Astrocyte (in vitro differentiated cells and primary cell): ENCODE results near the gene CDC73.
"Not testable (repeated sequence)": the region's sequence is repeated elsewhere in the genome, so short reads cannot be mapped to it uniquely, and the experiment has no call there.

ENCODE experiments used
- EZH2 ChIP-seq: IDR thresholded peaks from 2 replicates; pipeline ENCODE4 v1.6.1; 2012; ENCODE audit warnings: mild to moderate bottlenecking, low read length, inconsistent platforms; ENCODE audit not compliant: insufficient read depth
- TF ChIP-seq, protein P1 (sequence below): IDR thresholded peaks from 2 replicates; pipeline ENCODE4 v1.5.1; 2011; ENCODE audit warnings: low read depth, mild to moderate bottlenecking, inconsistent platforms, low read length, moderate library complexity; ENCODE audit not compliant: insufficient read depth

DNA sequence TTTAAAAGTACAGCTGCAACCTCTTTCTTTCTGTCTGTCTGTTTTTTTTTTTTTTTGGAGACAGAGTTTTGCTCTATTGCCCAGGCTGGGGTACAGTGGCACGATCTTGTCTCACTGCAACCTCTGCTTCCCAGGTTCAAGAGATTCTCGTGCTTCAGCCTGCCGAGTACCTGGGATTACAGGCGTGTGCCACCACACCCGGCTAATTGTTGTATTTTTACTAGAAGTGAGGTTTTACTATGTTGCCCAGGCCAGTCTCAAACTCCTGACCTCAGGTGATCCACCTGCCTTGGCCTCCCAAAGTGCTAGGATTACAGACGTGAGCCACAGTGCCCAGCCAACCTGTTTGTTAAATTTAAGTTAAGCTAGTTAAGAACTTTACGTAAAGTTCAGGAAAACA lies 67.1 kb downstream of the CDC73 start:
- TF ChIP-seq, protein P1, sequence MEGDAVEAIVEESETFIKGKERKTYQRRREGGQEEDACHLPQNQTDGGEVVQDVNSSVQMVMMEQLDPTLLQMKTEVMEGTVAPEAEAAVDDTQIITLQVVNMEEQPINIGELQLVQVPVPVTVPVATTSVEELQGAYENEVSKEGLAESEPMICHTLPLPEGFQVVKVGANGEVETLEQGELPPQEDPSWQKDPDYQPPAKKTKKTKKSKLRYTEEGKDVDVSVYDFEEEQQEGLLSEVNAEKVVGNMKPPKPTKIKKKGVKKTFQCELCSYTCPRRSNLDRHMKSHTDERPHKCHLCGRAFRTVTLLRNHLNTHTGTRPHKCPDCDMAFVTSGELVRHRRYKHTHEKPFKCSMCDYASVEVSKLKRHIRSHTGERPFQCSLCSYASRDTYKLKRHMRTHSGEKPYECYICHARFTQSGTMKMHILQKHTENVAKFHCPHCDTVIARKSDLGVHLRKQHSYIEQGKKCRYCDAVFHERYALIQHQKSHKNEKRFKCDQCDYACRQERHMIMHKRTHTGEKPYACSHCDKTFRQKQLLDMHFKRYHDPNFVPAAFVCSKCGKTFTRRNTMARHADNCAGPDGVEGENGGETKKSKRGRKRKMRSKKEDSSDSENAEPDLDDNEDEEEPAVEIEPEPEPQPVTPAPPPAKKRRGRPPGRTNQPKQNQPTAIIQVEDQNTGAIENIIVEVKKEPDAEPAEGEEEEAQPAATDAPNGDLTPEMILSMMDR = not testable (repeated sequence)
- not testable (repeated sequence) for TF ChIP-seq EZH2
